ENCODE results near the gene F7.
"Not testable (repeated sequence)": the region's sequence is repeated elsewhere in the genome, so short reads cannot be mapped to it uniquely, and the experiment has no call there.

The F7 gene

DNA sequence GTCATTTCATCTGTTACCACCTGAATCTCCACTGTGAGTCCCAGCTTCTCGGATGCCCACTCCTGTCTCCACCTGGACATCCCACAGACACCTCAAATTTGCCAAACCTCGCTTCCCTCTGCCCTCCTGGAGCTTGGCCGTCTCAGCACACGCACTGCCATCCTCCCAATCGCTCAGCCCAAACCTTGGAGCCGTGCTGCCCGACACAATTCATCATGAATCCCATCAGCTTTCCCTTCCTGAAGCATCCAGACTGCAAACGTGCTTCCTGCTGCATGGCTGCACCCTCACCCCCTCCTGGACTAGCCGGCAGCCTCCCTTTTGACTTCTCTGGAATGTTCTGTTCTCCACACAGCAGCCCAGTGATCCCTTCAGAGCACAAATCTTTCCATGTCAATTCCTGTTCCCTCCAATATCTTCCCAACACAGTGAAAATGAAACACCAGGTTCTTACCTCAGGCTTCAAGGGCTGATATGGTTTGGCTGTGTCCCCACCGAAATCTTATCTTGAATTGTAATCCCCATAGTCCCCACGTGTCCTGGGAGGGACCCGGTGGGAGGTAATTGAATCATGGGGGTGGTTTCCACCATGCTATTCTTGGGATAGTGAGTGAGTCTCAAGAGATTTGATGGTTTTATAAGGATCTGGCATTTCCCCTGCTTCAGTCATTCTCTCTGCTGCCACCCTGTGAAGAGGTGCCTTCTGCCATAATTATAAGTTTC is 51.8 kb downstream of the F7 start:
- no peak for DNase-seq

DNA sequence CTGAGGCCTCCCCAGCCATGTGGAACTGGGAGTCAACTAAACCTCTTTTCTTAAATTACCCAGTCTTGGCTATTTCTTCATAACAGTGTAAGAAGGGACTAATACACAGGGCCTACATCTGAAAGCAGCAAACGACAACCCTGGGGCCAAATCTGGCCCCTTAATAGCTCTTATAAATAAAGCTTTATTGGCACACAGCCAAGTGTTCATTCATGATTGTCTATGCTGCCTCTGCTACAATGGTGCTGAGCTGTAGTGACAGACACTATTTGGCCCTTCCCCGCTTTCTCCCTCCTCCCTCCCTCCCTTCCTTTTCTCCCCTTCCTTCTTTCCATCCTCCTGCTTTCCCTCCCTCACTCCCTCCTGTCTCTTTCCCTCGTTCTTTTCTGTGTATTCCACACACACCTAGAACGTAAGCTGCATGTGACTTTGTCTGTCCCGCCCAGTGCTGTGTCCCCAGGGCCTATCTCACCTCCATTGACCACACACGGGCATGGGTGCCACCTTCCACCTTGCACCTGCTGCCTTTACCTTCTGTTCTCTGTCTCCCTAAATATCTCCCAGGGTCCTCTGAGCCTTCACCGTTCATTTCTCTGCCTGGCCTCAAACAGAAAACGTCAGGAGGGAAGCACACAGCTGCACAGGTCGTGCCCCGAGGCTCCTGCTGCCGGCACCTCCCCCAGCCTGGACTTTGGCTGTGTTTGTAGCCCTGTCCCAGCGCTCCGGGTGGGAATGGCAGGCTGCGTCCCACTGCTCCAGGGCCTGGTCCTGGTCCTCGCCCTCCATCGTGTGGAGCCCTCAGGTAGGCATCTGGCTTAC is 52.5 kb downstream of the F7 start, which contains the start of gene PROZ:
TSS of gene PROZ (plus strand) at position 720 of the 819 bp plus-strand sequence. CDS start at position 733, 13 bp downstream.
- no peak for DNase-seq

DNA sequence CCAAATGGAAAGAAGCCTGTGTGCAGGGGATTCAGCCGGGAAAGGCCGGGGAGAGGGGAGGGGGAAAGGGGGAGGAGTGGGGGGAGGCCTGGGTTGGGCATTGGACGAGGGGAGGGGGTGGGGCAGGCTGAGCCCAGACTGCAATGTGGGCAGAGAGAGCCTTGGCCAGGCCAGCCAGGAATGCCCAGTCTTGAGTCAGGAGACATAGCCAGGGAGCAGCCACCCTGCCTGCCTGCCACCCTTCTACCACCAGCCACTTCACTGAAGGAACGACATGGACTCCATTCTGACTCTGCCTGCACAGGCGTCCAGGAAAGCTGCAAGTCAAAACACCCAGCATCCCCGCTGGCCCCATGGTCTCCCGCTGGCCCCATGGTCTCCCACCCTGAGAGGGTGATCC is 53.4 kb downstream of the F7 start:
- DNase-seq, result no peak

DNA sequence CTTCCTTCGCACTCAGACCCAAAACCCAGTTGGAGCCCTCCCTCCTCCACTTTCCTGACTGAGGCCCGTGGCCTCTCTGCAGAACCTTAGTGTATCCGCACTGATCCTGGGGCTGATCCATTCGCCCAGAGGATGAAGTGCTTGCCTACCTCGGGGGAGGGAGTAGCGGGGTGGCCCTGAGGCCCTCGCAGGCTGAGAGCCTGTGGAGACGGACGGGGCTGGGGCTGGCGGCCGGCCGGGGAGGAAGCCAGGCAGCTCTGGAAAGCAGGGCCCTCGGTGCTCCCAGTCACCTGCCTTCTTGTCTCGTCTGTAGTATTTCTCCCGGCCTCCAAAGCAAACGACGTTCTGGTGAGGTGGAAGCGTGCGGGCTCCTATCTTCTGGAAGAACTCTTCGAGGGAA is 54.1 kb downstream of the F7 start:
- no peak for DNase-seq

DNA sequence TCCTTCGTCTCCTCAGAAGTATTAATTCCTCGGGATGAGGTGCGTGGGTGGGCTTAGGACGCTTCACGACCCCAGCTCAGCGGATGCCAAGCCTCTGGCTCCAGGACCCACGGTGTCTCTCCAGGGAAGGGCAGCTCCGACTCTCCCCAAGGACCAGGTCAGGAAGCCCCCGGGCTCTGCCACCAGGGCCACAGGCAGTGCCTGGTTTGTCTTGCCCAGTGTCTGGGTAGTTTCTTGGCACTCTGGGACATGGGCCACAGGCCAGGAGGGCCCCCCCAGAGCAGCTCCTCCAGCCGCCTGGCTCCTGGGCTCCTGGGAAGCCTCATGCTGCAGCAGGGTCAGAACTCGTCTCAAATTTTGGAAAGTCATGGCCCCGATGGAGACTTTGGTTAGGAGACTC is 55.4 kb downstream of the F7 start:
- DNase-seq, result no peak

DNA sequence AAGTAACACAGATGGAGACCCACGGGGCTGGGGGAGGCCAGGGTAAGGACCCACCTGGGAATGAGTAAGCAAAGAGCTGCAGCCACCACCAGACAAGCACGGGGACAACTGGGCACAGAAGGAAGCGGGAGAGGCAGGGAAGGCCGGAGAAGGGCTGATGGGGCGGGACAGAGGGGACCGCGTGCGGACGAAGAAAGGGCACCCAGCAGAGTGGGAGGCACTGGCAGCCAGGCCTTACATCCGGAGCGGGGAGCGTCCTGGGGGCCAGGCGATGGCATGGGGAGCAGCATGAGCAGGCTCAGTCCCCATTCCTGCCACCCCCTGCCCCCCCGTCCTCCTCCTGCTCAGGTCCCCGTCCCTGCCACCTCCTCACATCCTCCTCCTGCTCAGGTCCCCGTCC is 55.8 kb downstream of the F7 start:
- no peak for DNase-seq

DNA sequence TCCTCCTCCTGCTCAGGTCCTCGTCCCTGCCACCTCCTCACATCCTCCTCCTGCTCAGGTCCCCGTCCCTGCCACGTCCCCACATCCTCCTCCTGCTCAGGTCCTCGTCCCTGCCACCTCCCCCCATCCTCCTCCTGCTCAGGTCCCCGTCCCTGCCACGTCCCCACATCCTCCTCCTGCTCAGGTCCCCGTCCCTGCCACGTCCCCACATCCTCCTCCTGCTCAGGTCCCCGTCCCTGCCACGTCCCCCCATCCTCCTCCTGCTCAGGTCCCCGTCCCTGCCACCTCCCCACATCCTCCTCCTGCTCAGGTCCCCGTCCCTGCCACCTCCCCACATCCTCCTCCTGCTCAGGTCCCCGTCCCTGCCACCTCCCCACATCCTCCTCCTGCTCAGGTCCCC is 56.4 kb downstream of the F7 start:
- DNase-seq, result not testable (repeated sequence)

DNA sequence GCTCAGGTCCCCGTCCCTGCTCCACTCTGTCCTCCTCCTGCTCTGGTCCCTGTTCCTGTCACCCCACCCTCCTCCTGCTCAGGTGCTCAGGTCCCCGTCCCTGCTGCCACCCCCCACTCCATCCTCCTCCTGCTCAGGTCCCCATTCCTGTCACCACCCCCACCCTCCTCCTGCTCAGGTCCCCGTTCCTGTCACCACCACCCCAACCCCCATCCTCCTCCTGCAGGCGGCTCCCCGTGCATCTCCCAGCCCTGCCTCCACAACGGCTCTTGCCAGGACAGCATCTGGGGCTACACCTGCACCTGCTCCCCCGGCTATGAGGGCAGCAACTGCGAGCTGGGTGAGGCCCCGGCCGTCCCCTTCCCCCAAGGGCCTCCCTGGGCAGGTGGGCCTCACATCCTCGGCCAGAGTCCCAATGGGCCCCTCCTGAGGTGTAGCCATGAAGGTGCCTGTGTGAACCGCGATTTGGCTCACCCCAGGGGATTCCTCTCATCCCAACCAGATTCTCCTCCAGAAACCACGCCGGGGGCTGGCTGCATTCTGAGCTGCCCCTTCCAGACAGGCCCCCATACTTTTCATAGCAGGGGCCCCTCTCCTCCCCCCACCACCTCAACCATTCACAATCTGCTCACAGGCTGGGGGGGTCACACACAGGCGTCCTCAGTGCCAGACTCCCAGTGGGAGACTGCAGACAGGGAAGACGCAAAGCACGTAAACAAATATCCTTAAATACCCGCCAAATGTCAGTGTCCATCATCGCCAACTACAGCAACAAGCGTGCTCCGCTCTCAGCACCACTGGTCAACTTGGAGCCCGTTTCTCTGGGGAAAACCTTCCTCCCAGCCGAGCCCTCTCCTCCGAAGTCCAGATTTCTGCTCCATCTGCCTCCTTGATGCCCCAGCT is 57.4 kb downstream of the F7 start:
- no peak for DNase-seq

DNA sequence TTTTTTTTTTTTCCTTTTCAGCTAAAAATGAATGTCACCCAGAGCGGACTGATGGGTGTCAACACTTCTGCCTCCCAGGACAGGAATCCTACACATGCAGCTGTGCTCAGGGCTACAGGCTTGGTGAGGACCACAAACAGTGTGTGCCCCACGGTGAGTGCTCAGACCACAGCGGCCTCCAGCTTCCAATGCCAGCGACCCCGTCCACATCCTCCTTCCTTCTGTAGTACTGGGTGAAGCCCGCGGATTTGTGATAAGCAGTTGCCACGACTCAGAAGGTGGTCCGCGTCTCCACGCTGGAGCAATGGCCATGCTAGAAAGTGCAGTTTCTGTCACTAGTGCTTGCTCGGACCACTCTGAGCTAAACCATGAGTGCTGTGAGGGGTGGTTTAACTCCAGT is 58.9 kb downstream of the F7 start:
- no peak for DNase-seq

DNA sequence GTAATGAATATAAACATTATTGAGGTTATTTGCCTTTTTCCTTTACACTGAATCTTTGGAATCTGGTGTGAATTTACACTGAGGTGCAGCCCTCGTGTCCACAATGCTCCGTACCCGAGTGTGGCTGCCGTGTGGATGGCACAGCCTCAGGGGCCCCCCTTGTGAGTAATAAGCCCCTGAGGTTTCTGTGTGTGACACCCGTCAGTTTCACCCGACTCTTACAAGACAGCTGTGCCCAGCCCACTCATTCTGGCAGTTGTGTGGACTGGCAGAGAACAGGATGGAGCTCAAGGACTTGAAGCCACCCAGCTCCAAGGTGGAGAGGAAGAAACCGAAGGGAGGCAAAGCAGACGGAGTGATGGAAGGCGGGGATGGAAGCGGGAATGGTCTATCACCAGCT is 60.7 kb downstream of the F7 start:
- no peak for DNase-seq

DNA sequence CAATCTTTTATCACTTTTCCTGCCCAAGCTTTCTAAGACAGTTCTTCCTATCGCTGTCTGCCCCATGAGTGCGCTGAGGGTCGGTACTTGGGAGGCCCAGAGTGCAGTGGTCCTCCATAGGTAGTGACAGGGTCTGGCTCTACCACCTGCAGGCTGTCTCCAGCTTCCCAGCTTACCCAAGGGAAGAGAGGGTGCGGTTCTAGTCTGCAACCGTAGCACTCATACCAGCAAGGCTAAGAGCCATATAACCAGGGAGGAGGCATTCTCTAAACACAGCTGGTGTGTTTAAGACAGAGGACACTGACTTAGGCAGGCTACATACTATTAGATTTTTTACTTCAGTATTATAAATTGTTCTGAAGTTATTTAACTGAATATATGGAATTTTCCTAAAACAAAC is 61.1 kb downstream of the F7 start:
- DNase-seq, result no peak

DNA sequence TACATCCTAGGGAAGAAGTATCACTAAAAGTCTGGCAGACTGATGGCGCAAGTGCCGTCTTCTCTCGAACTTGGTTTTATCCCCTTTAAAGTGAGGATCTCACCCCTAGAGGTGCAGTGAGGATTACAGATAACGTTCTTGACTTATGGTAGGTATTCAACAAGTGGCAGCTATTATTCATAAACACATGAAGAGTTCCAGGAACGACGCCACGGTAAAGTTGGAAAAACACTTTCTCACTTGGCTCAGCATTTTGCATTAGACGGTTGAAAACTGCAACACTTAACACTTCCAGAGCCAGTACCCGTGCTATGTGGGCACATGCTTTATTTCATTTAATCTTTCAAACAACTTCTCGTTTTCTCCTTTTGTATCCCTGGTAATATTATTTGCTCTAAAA is 61.6 kb downstream of the F7 start:
- DNase-seq, result no peak

DNA sequence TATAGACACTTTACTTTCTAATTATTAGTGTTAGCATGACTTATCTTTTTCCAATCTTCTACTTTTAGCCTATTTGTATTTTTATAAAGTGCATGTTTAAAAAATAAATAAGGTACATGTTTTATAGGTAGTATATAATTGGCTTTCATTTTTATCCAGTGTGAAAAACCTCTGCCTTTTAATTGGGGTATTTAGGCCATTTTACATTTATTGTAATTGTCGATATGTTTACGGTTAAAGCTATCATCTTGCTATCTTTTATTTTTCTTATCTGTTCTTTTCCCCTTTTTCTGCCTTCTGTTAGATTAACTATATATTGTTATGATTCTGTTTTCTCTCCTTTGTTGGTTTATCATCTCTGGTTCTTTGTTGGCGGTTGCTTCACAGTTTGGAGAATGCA is 62.0 kb downstream of the F7 start:
- DNase-seq, result no peak

DNA sequence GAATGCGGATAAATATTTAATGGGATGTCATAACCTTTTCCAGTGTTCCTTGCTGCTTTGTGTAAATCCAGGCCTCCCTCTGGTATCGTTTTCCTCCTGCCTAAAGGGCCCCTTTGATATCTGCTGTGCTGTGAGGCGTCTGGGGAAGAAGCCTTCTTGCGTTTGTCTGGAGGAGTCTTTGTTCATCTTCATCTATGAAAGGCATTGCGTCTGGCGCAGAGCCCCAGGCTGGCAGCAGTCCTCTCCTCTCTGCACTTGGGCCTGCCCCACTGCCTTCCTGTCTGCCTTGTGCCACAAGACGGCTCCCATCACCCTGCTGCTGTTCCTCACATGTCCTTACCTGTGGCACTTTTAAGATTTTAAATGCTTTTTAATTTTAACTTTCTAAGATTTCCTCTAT is 62.6 kb downstream of the F7 start:
- no peak for DNase-seq

DNA sequence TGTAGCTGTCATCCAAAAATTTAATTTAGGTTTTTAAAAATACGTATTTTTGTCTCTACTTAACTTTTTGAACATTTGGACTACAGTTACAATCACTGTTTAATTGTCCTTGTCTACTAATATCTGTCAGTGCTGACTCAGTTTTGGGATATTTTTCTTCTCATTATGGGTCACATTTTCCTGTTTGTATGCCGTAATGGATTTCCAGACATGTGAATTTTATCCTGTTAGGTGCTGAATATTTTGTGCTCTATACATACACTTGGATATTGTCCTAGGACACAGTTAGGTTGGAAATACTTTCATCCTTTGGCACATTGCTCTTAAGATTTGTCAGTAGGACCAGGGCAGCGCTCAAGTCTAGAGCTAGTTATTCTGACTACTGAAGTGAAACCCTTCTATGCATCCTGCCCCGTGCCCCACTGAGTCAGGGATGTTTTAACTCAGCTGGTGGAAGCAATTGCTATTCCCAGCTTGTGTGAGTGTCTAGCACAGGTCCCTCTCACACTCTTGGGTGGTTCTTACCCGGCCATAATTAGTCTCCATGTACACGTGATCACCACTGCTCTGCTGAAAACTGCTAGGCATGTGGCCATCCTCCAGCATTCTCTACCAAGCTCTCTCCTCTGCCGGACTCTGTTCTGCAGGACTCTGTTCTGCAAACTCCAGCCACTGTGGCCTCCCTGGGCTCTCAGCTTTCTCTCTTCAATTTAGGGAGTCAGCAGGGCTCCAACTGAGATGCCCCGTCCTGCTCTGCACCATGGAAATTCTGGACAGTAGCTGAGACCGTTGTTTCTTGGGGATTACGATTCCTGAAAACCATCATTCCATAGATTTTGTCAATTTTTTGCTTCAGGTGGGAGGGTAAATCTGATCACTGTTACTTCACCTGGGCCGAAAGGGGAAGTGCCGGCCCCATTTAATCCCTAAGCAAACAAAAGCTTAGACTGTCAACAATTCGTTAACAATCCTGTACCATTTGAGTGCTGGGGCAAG is 64.0 kb downstream of the F7 start:
- no peak for DNase-seq

Measured in right hindlimb (tissue), 1 donor.